COR-L47 (cell line): ENCODE data around the gene ACBD5.
"Not testable (repeated sequence)": the region's sequence is repeated elsewhere in the genome, so short reads cannot be mapped to it uniquely, and the experiment has no call there.

ENCODE experiments used
- DNase-seq: peaks from one replicate; lab custom pipeline; 2025; lab: John Stamatoyannopoulos, UW

Gene ACBD5

GRCh38 chr10:27241010-27241651 lies 534 bp upstream of the ACBD5 start:
- DNase-seq = no peak

- not testable (repeated sequence) for DNase-seq
Observed at GRCh38 chr10:27237531-27237930, 3.1 kb downstream of the ACBD5 start.

- DNase-seq = not testable (repeated sequence)
Observed at GRCh38 chr10:27236589-27237128, 3.9 kb downstream of the ACBD5 start.

GRCh38 chr10:27235706-27236105 lies 4.9 kb downstream of the ACBD5 start:
- no peak for DNase-seq

GRCh38 chr10:27230022-27230421 lies 10.6 kb downstream of the ACBD5 start:
- no peak for DNase-seq

GRCh38 chr10:27225642-27226257 lies 14.8 kb downstream of the ACBD5 start:
- no peak for DNase-seq

GRCh38 chr10:27225011-27225590 lies 15.5 kb downstream of the ACBD5 start:
- DNase-seq = no peak

- peak; percentile 4 for DNase-seq
Observed at GRCh38 chr10:27223964-27224363, 16.6 kb downstream of the ACBD5 start.

- no peak for DNase-seq
Observed at GRCh38 chr10:27207350-27207749, 33.2 kb downstream of the ACBD5 start.

GRCh38 chr10:27203806-27204205 lies 36.8 kb downstream of the ACBD5 start:
- no peak for DNase-seq

- DNase-seq = no peak
Observed at GRCh38 chr10:27197980-27198620, 42.5 kb downstream of the ACBD5 start.

- DNase-seq = no peak
Observed at GRCh38 chr10:27192284-27192683, 48.3 kb downstream of the ACBD5 start.

GRCh38 chr10:27190508-27190907 lies 50.1 kb downstream of the ACBD5 start:
- DNase-seq = no peak

GRCh38 chr10:27188897-27189296 lies 51.7 kb downstream of the ACBD5 start:
- no peak for DNase-seq

GRCh38 chr10:27188259-27188658 lies 52.3 kb downstream of the ACBD5 start:
- no peak for DNase-seq

- DNase-seq = no peak
Observed at GRCh38 chr10:27169849-27170248, 70.7 kb downstream of the ACBD5 start.

GRCh38 chr10:27158421-27158820 lies 82.2 kb downstream of the ACBD5 start:
- DNase-seq = no peak

GRCh38 chr10:27157150-27157549 lies 83.4 kb downstream of the ACBD5 start:
- DNase-seq = no peak

GRCh38 chr10:27156566-27156965 lies 84.0 kb downstream of the ACBD5 start:
- DNase-seq = not testable (repeated sequence)

- DNase-seq = peak; percentile 48
Observed at GRCh38 chr10:27155066-27155754, 85.4 kb downstream of the ACBD5 start, which contains the start of gene MASTL. MASTL (plus strand) TSS chr10:27155352; CDS start chr10:27155427, 75 bp downstream.

- no peak for DNase-seq
Observed at GRCh38 chr10:27153845-27154193, 86.8 kb downstream of the ACBD5 start.

GRCh38 chr10:27153329-27153728 lies 87.3 kb downstream of the ACBD5 start:
- DNase-seq = no peak
